HG03520 (cell line): ENCODE data around the gene GPR42.

Experiments
- ATAC-seq: cut with Tn5 transposase; IDR thresholded peaks from one replicate; pipeline ENCODE4 v1.9.1; 2021; ENCODE audit warnings: mild to moderate bottlenecking, moderate library complexity; ENCODE audit not compliant: unreplicated experiment

Gene GPR42

GRCh38 chr19:35370722-35371121 lies at the start of gene GPR42:
GPR42 (plus strand) TSS chr19:35371068; CDS start chr19:35371360, 292 bp downstream.
- no peak for ATAC-seq

DNA sequence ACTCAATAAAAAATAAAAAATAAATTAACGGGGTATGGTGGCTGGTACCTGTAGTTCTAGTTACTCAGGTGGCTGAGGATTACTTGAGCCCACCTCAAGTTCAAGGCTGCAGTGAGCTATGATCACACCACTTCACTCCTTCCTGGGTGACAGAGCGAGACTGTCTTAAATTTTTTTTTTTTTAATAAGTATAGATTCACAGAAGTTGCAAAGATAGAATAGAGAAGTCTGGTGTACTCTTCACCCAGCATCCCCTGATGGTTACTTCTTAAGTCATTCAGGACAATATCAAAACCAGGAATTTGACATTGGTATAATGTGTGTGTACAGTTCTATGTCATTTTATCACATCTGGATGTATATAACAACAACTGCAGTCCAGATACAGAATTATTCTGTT lies 49.6 kb upstream of the GPR42 start:
- no peak for ATAC-seq

GRCh38 chr19:35322014-35322413 lies 48.9 kb upstream of the GPR42 start:
- ATAC-seq: no peak

DNA sequence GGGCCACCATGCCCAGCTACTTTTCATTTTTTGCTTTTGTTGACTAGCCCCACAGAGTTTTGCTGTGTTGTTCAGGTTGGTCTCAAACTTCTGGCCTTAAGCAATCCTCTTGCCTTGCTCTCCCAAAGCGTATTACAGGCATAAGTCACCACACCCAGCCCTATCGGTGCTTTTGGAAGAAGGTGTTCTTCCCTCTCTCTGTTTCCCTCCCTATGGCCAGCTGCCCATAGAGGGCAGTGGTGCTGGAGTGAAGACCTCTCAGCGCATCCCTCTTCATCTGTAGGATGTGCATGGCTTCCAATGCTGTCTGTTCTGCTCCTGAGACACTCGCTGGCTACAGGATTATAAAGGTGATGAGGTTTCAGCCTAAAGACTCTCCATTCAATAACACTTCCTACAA lies 43.2 kb upstream of the GPR42 start:
- no peak for ATAC-seq

DNA sequence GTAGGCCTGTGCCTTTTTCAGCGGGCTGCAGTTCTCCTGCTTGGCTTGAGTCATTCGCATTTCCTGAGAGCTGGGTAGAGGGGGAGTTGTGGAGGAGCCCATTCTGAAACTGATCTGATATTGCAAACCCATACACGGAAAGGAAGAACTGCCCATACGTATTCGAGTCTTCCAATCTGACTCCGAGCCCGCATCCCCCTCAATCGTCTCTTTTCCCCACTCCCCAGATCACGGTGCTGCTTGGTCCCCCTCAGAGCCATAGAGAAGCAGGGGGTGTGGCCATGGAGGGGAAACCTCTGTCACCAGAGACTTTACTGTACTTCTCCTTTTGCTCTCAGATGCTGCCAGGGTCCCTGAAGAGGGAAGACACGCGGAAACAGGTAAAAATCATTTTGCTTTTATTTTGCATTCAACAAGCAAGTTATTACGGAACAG lies 42.0 kb upstream of the GPR42 start, which contains the start of gene CD22:
Gene CD22, plus strand, starts transcription at position 337 of the 435 bp plus-strand sequence. CDS start 2,854 bp downstream, outside the sequence.
- peak; percentile 35 for ATAC-seq

DNA sequence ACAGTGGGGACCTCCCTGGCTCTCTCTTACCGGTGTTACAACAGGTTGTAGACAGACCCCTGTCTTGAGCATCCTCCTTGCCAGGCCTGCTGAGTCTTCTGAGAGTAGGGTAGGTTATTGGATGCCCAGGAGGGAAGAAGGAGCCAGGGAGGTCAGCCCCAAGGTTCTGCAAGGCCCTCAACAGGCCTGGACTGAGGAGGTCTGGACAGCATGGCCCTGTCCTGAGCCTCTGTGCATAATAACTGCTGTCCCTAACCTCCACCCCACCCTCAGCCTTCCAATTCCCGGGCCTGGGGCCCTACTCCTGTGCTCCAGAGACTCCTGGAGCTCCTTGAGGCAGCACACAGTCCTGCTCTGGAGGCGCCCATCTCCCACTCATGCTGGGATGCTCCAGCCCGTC lies 41.5 kb upstream of the GPR42 start:
- ATAC-seq: peak; percentile 2

DNA sequence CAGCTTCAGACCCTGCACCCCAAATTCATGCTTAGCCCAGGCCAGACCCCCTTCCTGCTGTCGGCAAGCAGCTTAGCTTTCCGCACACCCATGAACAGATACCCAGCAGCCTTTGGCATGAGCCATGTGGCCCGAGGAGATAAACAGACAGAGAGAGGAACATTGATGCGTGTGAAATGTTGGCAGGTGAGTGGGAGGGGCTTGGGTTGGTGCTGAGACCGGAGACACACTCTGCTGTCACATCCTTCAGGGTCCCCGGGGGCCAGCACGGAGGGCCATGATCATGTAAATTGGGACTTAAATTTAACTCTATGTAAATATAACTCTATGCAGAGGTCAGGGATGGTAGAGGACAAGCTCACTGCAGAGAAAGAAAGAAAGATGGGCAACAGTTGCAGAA lies 40.4 kb upstream of the GPR42 start:
- ATAC-seq: peak; percentile 35

DNA sequence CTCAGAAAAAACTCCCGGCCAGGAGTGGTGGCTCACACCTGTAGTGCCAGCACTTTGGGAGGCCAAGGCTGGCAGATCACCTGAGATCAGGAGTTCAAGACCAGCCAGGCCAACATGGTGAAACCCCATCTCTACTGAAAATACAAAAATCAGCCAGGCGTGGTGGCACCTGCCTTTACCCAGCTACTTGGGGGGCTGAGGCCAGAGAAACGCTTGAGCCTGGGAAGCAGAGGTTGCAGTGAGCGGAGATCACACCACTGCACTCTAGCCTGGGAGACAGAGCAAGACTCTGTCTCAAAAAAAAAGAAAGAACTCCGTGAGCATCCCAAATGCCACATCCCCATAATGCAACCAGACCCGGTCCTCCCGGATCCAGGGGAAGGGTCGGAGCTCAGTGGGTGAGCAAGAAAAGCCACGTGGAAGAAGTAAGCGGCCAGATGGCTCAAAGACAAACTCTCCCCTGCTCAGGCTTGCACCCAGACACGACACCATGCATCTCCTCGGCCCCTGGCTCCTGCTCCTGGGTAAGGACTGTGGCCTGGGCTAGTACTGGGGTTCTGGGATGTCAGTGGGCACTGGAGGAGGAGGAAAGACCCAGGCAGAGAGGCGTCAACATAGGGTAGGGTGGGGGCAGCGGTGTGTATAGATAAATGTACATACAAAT lies 39.2 kb upstream of the GPR42 start:
- no peak for ATAC-seq

DNA sequence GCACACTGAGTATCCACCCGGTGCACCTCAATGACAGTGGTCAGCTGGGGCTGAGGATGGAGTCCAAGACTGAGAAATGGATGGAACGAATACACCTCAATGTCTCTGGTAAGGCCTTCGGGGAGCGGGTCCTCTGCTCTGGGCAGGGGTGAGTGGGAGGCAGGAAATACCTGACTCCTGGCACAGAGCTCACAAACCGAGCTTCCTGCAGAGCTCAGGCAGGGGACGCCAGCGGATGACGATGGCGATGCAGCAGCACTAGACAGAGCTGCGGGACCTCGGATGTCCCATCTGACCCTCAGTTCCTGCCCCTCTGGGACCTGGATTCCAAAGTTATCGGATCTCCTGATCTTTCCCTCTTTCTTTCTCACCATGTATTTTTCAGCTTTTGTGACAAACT lies 38.1 kb upstream of the GPR42 start:
- ATAC-seq: no peak

DNA sequence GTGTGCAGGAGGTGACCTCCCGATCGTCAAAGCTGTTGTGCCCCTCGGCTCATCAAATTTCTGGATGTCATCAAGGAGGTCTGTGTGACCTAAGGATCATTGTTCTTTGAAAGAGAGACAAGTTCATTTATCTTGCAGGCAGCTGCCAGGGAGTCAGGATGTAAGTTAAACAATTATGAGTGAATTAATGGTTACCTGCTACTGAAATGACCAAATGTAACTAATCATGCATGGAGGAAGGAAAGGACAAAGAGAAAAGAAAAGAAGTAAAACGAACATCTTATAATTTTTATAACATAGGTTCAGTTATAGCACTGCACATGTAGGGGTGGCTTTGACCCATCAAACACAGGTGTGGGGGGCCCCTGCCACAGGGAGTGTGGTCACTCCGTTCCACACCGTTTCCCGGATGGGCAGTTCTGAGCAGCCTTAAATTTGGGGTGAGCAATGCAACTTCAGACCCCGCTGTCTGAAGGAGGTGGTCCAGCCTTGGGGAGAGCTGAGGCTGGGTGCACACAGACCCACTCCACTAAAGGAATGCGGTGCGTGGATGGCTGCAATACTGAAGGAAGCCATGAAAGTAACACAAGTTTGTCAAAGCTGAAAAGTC lies 36.6 kb upstream of the GPR42 start:
- ATAC-seq: no peak

DNA sequence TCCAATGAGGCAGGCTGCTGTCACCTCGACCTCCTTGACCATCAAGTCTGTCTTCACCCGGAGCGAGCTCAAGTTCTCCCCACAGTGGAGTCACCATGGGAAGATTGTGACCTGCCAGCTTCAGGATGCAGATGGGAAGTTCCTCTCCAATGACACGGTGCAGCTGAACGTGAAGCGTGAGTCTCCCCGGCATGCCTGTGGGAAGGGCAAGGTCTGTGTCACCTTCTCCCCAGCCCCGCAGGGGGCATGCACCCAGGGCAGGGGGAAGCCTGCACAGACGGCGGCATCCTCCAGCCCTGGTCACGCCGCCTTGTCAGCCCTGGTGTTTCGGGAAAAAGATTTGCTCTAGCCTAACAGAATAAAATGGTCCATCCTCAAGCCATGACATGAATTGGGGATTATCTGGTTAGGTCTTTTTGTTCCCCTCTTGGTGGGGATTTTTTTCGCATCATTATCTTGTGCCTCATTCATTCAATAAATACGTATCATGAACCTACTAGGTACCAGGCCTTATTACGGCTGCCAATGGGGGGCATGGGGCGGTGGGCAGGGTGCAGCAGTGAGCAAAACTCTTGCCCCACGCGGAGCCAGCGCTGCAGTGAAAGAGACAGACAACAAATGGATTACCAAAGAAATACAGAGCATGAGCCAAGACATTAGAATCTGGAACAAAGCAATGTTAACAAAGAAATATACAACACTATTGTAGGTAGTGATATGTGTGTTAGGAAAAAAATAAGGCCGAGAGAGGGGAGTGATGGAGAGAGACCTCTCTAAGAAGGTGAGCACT lies 34.5 kb upstream of the GPR42 start:
- ATAC-seq: no peak

DNA sequence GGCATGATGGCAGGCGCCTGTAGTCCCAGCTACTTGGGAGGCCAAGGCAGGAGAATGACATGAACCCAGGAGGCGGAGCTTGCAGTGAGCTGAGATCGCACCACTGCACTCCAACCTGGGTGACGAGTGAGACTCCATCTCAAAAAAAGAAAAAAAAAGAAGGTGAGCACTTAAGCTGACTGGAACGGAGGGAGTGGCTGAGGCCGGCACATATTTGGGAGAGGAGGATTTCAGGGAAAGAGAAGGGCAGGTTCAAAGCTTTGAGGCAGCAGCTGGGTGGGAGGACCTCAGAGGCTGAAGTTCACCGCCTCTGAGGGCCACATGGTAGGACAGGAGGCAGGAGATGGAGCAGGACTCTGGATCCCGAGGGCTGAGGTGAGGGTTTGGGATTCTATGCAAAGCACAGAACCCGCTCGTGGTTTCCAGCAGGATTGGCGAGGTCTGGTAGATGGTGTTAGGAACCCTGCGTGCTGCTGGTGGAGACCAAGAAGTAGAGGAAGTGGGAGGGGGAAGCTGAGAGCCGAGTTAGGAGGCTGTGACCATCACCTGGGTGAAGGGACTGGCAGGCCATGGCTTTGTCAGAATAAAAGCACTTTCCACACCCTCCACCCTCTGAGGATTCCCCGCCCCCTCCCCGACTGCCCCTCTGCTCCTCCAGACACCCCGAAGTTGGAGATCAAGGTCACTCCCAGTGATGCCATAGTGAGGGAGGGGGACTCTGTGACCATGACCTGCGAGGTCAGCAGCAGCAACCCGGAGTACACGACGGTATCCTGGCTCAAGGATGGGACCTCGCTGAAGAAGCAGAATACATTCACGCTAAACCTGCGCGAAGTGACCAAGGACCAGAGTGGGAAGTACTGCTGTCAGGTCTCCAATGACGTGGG lies 33.5 kb upstream of the GPR42 start:
- ATAC-seq: no peak

DNA sequence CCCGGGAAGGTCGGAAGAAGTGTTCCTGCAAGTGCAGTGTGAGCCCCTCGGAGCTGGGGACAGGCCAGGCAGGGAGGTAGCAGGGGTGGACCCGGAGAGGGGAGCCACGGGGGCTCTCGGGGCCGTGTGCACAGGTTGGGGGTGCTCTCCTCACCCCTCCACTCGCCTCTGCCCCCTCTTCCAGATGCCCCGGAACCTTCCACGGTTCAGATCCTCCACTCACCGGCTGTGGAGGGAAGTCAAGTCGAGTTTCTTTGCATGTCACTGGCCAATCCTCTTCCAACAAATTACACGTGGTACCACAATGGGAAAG lies 32.9 kb upstream of the GPR42 start:
- ATAC-seq: no peak

DNA sequence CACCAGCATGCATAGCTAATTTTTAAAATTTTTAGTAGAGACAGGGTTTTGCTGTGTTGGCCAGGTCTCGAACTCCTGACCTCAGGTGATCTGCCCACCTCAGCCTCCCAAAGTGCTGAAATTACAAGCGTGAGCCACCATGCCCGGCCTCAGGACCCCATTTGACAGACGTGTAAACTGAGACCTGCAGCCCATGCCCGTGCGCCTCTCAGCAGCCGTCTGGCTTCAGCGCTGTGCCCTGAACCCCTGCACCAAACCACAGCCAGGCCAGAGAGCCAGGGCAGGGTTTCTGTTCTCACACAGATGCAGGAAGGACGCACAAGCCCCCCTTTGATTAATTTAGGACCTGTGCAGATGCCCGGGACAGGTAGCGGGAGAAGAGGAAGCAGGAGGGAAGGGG lies 30.4 kb upstream of the GPR42 start:
- ATAC-seq: no peak

DNA sequence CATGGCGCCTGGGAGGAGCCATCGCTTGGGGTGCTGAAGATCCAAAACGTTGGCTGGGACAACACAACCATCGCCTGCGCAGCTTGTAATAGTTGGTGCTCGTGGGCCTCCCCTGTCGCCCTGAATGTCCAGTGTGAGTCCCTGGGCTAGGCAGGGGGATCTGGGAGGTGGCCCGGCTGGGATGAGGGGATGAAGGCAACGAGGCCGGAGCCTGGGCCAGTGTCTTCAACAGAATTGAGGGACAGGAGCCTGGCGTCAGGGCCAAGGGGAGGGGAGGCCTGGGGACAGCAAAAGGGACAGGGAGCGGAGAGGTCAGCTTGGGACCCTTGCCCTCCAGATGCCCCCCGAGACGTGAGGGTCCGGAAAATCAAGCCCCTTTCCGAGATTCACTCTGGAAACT lies 29.9 kb upstream of the GPR42 start:
- ATAC-seq: no peak

DNA sequence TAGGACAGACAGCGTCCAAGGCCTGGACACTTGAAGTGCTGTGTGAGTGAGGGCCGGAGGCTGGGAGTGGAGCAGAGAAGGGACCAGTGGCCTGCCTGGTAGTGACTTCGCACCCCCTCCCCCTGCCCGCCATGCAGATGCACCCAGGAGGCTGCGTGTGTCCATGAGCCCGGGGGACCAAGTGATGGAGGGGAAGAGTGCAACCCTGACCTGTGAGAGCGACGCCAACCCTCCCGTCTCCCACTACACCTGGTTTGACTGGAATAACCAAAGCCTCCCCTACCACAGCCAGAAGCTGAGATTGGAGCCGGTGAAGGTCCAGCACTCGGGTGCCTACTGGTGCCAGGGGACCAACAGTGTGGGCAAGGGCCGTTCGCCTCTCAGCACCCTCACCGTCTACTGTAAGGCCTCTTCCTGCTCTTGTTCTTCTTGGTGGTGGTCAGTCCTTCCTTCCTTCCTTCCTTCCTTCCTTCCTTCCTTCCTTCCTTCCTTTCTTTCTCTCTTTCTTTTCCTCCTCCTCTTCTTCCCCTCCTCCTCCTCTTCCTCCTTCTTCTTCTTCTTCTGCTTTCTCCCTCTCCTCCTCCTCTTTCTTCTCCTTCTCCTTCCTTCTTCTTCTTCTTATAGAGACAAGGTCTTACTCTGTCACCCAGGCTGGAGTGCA lies 29.2 kb upstream of the GPR42 start:
- ATAC-seq: no peak

GRCh38 chr19:35342430-35342829 lies 28.4 kb upstream of the GPR42 start:
- ATAC-seq: no peak

- no peak for ATAC-seq
These were observed 26.3 kb upstream of the GPR42 start for GRCh38 chr19:35344511-35345031.

DNA sequence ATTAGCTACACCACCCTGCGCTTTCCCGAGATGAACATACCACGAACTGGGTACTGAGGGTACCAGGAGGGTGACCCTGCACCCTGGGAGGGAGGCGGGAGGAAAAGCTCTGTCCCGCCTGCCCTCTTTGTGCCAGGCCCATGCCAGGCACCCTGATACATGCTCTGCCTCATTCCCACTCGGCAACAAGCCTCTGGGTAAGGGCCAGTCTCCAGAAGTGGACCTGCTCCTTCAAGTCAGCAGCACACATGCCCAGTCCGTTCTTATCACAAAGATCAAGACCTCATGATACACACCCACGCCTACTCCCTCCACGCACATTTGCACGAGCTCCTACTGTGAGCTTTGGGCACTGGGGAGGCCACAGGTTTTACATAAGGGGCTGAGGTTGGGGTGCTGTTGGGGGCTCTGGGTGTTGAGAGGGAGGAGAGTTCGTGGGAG lies 25.2 kb upstream of the GPR42 start:
- no peak for ATAC-seq
